ENCODE measurements around the gene TRIM26. TPM values are rescaled to one million over a fixed set of nuclear protein-coding genes. Genes with fewer than 3 reads are reported as not detected.

Gene TRIM26
- total RNA-seq, 2 donors from 2014 or later = 31.9 to 66.6 TPM

GRCh38 chr6:30136570-30137286, 76.5 kb downstream of the TRIM26 start:
- 61 to 62% methylated on average over 6 to 11 of the region's 11 CpGs for WGBS, 2 donors
- intact Hi-C loops (cut with DNase I) = no loop called here

GRCh38 chr6:30135757-30136156, 77.4 kb downstream of the TRIM26 start, which contains the start of gene TRIM40:
TSS of gene TRIM40 (plus strand) at chr6:30136140. CDS start at chr6:30137037, 897 bp downstream.
- 51% methylated on average over 4 of the region's 4 CpGs for WGBS, 2 donors
- intact Hi-C loops (cut with DNase I) = no loop called here
- Histone ChIP-seq H3K27me3 (no peaks in the 10 kb centered on the region), H3K4me1 (no peaks in the 10 kb centered on the region), H3K4me3 (no peak within 1 kb of the TSS), H3K27ac (no peak within 1 kb of the TSS), H3K36me3 (replicated peaks in 1 of 2; ENCODE audit: insufficient read depth in 1 of 2, low read depth in 2 of 2) (no peaks in the 10 kb centered on the region), H3K9me3 (no peaks in the 10 kb centered on the region)
- ATAC-seq (no peak), DNase-seq (no peak)
- TF ChIP-seq POLR2A (IDR thresholded peaks at IDR 0.05) = no peak

More at GRCh38 chr6:30136570-30137286, 76.5 kb downstream of the TRIM26 start:
- Histone ChIP-seq H3K27ac (no peak overlapping the region), H3K4me1 (no peaks in the 10 kb centered on the region), H3K4me3 (no peak overlapping the region), H3K9me3 (no peaks in the 10 kb centered on the region), H3K27me3 (no peaks in the 10 kb centered on the region), H3K36me3 (replicated peaks in 1 of 2; ENCODE audit: insufficient read depth in 1 of 2, low read depth in 2 of 2) (no peaks in the 10 kb centered on the region)
- no peak for TF ChIP-seq CTCF (IDR thresholded peaks at IDR 0.05)
- no peak for TF ChIP-seq POLR2A (IDR thresholded peaks at IDR 0.05)
- DNase-seq (no peak), ATAC-seq (no peak)

- Histone ChIP-seq H3K4me1 (no peaks in the 10 kb centered on the region), H3K27me3 (no peaks in the 10 kb centered on the region), H3K4me3 (no peak overlapping the region), H3K36me3 (replicated peaks in 1 of 2; ENCODE audit: insufficient read depth in 1 of 2, low read depth in 2 of 2) (no peaks in the 10 kb centered on the region), H3K9me3 (no peaks in the 10 kb centered on the region), H3K27ac (no peak overlapping the region)
- no peak for DNase-seq
- intact Hi-C loops (cut with DNase I) = no loop called here
- TF ChIP-seq POLR2A (IDR thresholded peaks at IDR 0.05) (no peak), CTCF (IDR thresholded peaks at IDR 0.05) (no peak)
- ATAC-seq = no peak
- 50 to 69% methylated on average over 2 of the region's 2 CpGs for WGBS, 2 donors
Observed at GRCh38 chr6:30135147-30135546, 78.1 kb downstream of the TRIM26 start.

Other genes with a start within 250 kb of the TRIM26 start
- 10 to 100 TPM in 1 of 2 donors, 1 to 10 TPM in 1; 7.6 to 18.7 TPM for gene POLR1H, start 152.1 kb downstream of the TRIM26 start, total RNA-seq
- gene PPP1R11, start 146.2 kb downstream of the TRIM26 start, total RNA-seq = 10 to 100 TPM; 18.9 to 34.3 TPM
- gene RNF39, start 137.6 kb downstream of the TRIM26 start, total RNA-seq = 1 to 10 TPM in 1 of 2 donors, not detected in 1; 1.6 TPM
- under 1 TPM in 1 of 2 donors, not detected in 1; 0.26 TPM for gene TRIM31, start 100.3 kb downstream of the TRIM26 start, total RNA-seq
- gene TRIM40, start 77.3 kb downstream of the TRIM26 start, total RNA-seq = not detected
- not detected for gene TRIM10, start 52.2 kb downstream of the TRIM26 start, total RNA-seq
- gene TRIM15, start 49.9 kb downstream of the TRIM26 start, total RNA-seq = under 1 TPM in 1 of 2 donors, not detected in 1; 0.52 TPM
- gene TRIM39, start 113.5 kb upstream of the TRIM26 start, total RNA-seq = 10 to 100 TPM in 1 of 2 donors, 1 to 10 TPM in 1; 7.5 to 15.8 TPM
- 10 to 100 TPM; 52.1 to 77.6 TPM for gene RPP21, start 131.8 kb upstream of the TRIM26 start, total RNA-seq